ENCODE data around the gene ADPRH.

DNA sequence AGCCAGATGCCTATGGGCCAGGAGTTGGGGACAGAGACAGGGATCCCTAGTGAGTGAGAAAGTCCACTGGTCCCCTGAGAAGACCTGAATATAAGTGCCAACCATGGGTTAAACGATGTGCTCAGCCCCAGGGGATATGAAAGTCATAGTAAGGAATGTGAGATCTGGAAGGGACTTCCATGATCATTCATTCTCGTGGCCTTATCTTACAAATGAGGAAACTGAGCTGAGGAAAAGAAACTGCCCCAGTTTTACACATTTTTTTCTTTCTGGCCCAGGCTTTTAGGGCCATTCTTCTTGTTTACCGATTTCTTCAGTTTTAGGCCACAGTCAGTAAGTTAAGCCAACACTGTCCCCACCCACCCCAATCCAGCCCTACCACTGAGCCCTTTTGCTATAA, 31.0 kb upstream of the ADPRH start:
- TF ChIP-seq GATA3 (IDR thresholded peaks at IDR 0.05; ENCODE audit: low read depth, low read length) (no peak), GATA2 (IDR thresholded peaks at IDR 0.05; ENCODE audit: low read depth, low read length) (no peak)

Data from SH-SY5Y (cell line).